Muscle of arm (tissue), 12 donors: ENCODE results near the gene ALG14. TPM values are rescaled to one million over a fixed set of nuclear protein-coding genes. Genes with fewer than 3 reads are reported as not detected.
"Not testable (repeated sequence)": the region's sequence is repeated elsewhere in the genome, so short reads cannot be mapped to it uniquely, and the experiment has no call there.

Experiments used
- DNase-seq: peaks from one replicate; pipeline ENCODE4 v3.0.0-alpha.2; 2013
- polyA plus RNA-seq, 12 donors: library from polyadenylated mRNA; unstranded; fragments of 120-200 nt; gene quantifications; one replicate each; pipeline ENCODE4 v1.2.1, GENCODE V29; 2013; ENCODE audit not compliant: insufficient read length in 12 of 12

The ALG14 gene
- polyA plus RNA-seq, 12 donors, result 1.4 to 8.2 (median 6.4) TPM; not detected in 1

- not testable (repeated sequence) for DNase-seq
These were observed 20.1 kb upstream of the ALG14 start for GRCh38 chr1:95092891-95093290.

GRCh38 chr1:95091290-95091689 lies 18.5 kb upstream of the ALG14 start:
- DNase-seq, result not testable (repeated sequence)

GRCh38 chr1:95089650-95090287 lies 17.0 kb upstream of the ALG14 start:
- DNase-seq, result no peak

- no peak for DNase-seq
These were observed 15.6 kb upstream of the ALG14 start for GRCh38 chr1:95088303-95088702.

GRCh38 chr1:95086949-95087533 lies 14.3 kb upstream of the ALG14 start:
- peak; percentile 34 for DNase-seq

- DNase-seq, result no peak
These were observed 12.6 kb upstream of the ALG14 start for GRCh38 chr1:95085376-95085775.

GRCh38 chr1:95084317-95085176 lies 11.8 kb upstream of the ALG14 start:
- DNase-seq, result peak; percentile 17

- DNase-seq, result no peak
These were observed 8.1 kb upstream of the ALG14 start for GRCh38 chr1:95080879-95081278.

GRCh38 chr1:95080446-95080845 lies 7.7 kb upstream of the ALG14 start:
- no peak for DNase-seq

- DNase-seq, result no peak
These were observed 3.3 kb upstream of the ALG14 start for GRCh38 chr1:95076034-95076433.

GRCh38 chr1:95073446-95073845 lies 695 bp upstream of the ALG14 start:
- DNase-seq, result no peak

GRCh38 chr1:95072117-95072516 lies 634 bp downstream of the ALG14 start:
- DNase-seq, result no peak

- DNase-seq, result no peak
These were observed 1.2 kb downstream of the ALG14 start for GRCh38 chr1:95071539-95071938.

GRCh38 chr1:95069710-95070093 lies 3.0 kb downstream of the ALG14 start:
- DNase-seq, result no peak

- no peak for DNase-seq
These were observed 3.6 kb downstream of the ALG14 start for GRCh38 chr1:95068956-95069709.

- DNase-seq, result no peak
These were observed 5.2 kb downstream of the ALG14 start for GRCh38 chr1:95067568-95067967.

- no peak for DNase-seq
These were observed 5.7 kb downstream of the ALG14 start for GRCh38 chr1:95067062-95067461.

GRCh38 chr1:95061445-95062006 lies 11.2 kb downstream of the ALG14 start:
- DNase-seq, result no peak

GRCh38 chr1:95058974-95059373 lies 13.8 kb downstream of the ALG14 start:
- no peak for DNase-seq

- no peak for DNase-seq
These were observed 15.4 kb downstream of the ALG14 start for GRCh38 chr1:95057351-95057750.

GRCh38 chr1:95049935-95050334 lies 22.8 kb downstream of the ALG14 start:
- no peak for DNase-seq

- DNase-seq, result no peak
These were observed 24.4 kb downstream of the ALG14 start for GRCh38 chr1:95048317-95048716.
